Transverse colon (tissue), 4 donors: ENCODE data around the gene PRKAG3. TPM values are rescaled to one million over a fixed set of nuclear protein-coding genes. Genes with fewer than 3 reads are reported as not detected.

Source experiments
- DNase-seq: peaks from one replicate; pipeline ENCODE4 v3.0.0-alpha.2; 2019
- H3K27ac ChIP-seq, 4 donors: fragments of 200-600 bp; sonication (generic); 2 replicates each; pipeline ENCODE4 v1.5.1; 2016 to 2018; ENCODE audit warnings: inconsistent platforms in 4 of 4
- H3K27me3 ChIP-seq: fragments of 200-600 bp; sonication (generic); 2 replicates; pipeline ENCODE4 v1.5.1; 2017; ENCODE audit warnings: inconsistent platforms
- H3K36me3 ChIP-seq, 4 donors: fragments of 200-600 bp; sonication (generic); 2 replicates each; pipeline ENCODE4 v1.5.1; 2017 to 2019; ENCODE audit warnings: inconsistent platforms in 4 of 4
- H3K4me1 ChIP-seq, 4 donors: fragments of 200-600 bp; sonication (generic); 2 replicates each; pipeline ENCODE4 v1.5.1; 2017 to 2020; ENCODE audit warnings: inconsistent platforms in 4 of 4
- H3K4me3 ChIP-seq, 4 donors: fragments of 200-600 bp; sonication (generic); 1 replicate in 1 of 4; 2 replicates in 3 of 4; pipeline versions ENCODE4 v1.5.1 to v1.6.1; 2017 to 2019; ENCODE audit warnings: inconsistent platforms in 4 of 4
- H3K9me3 ChIP-seq, 2 donors: fragments of 200-600 bp; sonication (generic); 2 replicates each; pipeline ENCODE4 v1.5.1; 2017 to 2019; ENCODE audit warnings: inconsistent platforms in 2 of 2
- EP300 ChIP-seq: sonication (generic); formaldehyde crosslinking; IDR thresholded peaks from one replicate; pipeline ENCODE4 v1.6.1; 2017; ENCODE audit warnings: antibody characterized with exemption, low read depth
- POLR2A ChIP-seq: fragments of 450-650 bp; IDR thresholded peaks from one replicate; pipeline ENCODE4 v1.6.1; 2016; ENCODE audit warnings: antibody characterized with exemption, mild to moderate bottlenecking, moderate library complexity
- POLR2AphosphoS5 ChIP-seq, 3 donors: sonication (generic); formaldehyde crosslinking; IDR thresholded peaks; one replicate each; pipeline ENCODE4 v1.6.1; 2016; ENCODE audit warnings: antibody characterized with exemption in 3 of 3
- WGBS, 2 donors: methylation state at CpG; one replicate each; pipeline ENCODE4 v1.1.5; 2018; ENCODE audit warnings: low coverage in 1 of 2; 5-methylcytosine and 5-hydroxymethylcytosine counted together
- in situ Hi-C, 4 donors: fragments of 200-750 bp; cut with MboI; loops; one replicate each; pipeline versions ENCODE4 v1.15.0 to v1.15.1; 2017; ENCODE audit warnings: low sequenced_read_pairs in 3 of 4, low pct_ligation_motif_present in 1 of 4, low pct_unique_long_range_greater_than_20kb in 1 of 4
- intact Hi-C: fragments of 100-400 bp; cut with DNase I; formaldehyde crosslinking; loops from one replicate; pipeline ENCODE4 v1.15.1; 2023; ENCODE audit warnings: low total_unique reads
- total RNA-seq, 4 donors: library from RNA; depleted of rRNA; stranded (reverse); fragments of >200 nt; gene quantifications; one replicate each; pipeline ENCODE4 v1.1.0, GENCODE V29; 2016
- TF ChIP-seq, protein P1 (sequence below), 5 experiments: fragments of 200-600 bp in 3 of 5; fragments of 450-650 bp in 2 of 5; sonication (generic) in 3 of 5; IDR thresholded peaks; 1 replicate in 2 of 5; 2 replicates in 3 of 5; pipeline ENCODE4 v1.5.1; 2016 to 2017; ENCODE audit warnings: antibody characterized with exemption in 5 of 5, inconsistent platforms in 3 of 5, mild to moderate bottlenecking in 2 of 5, moderate library complexity in 1 of 5

Gene PRKAG3
- total RNA-seq, 4 donors from 2014 or later, result not detected

DNA sequence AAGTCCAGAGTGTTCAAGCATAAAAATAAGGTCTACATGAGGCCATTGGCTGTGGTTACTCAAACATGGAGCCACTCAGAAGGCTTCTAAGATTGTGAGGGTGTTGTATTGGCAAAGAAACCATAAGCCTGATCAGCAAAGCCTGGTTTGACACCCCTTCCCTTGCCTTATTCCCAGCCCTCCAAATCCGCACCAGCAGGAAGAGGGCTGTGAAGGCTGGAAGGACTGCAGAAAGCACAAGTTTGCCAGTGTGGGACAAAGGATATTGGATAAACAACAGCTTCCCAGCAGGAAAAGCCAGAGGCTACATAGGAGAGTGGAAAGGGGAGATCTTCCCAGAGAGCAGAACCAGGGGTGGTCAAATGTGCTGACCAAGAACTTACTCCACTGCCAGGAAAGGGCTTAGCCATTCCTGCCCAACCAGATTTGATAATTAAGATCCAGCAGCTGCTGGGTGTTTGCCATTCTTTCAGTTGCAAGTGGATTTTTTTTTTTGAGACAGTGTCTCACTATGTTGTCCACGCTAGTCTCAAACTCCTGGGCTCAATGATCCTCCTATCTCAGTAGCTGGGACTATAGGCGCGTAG lies 1.5 kb upstream of the PRKAG3 start:
- no peak overlapping the region for H3K27ac ChIP-seq
- no peak for DNase-seq
- intact Hi-C loops, result no loop called here
- H3K4me3 ChIP-seq, result no peak overlapping the region
- WGBS, 2 donors, result 74% methylated on average over 4 of the region's 4 CpGs; no CpG with 5 or more reads in 1 of the 2 donors
- H3K27me3 ChIP-seq, result peaks cover 47% of the 10 kb centered on the region
- H3K9me3 ChIP-seq, result peaks cover 5 to 6% of the 10 kb centered on the region in 2 donors
- no peaks in the 10 kb centered on the region for H3K4me1 ChIP-seq
- TF ChIP-seq, protein P1, sequence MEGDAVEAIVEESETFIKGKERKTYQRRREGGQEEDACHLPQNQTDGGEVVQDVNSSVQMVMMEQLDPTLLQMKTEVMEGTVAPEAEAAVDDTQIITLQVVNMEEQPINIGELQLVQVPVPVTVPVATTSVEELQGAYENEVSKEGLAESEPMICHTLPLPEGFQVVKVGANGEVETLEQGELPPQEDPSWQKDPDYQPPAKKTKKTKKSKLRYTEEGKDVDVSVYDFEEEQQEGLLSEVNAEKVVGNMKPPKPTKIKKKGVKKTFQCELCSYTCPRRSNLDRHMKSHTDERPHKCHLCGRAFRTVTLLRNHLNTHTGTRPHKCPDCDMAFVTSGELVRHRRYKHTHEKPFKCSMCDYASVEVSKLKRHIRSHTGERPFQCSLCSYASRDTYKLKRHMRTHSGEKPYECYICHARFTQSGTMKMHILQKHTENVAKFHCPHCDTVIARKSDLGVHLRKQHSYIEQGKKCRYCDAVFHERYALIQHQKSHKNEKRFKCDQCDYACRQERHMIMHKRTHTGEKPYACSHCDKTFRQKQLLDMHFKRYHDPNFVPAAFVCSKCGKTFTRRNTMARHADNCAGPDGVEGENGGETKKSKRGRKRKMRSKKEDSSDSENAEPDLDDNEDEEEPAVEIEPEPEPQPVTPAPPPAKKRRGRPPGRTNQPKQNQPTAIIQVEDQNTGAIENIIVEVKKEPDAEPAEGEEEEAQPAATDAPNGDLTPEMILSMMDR (IDR thresholded peaks at IDR 0.05), result no peak
- TF ChIP-seq POLR2A, result no peak
- H3K36me3 ChIP-seq, result peaks cover 0 to 1% (median 0%) of the 10 kb centered on the region in 4 donors
- in situ Hi-C loops, result loop anchor here (10.0 to 25.0 kb wide), 4 partner anchors 96 to 121 kb away; partner anchors contain the start of gene TTLL4 (in 1 of the 4)

DNA sequence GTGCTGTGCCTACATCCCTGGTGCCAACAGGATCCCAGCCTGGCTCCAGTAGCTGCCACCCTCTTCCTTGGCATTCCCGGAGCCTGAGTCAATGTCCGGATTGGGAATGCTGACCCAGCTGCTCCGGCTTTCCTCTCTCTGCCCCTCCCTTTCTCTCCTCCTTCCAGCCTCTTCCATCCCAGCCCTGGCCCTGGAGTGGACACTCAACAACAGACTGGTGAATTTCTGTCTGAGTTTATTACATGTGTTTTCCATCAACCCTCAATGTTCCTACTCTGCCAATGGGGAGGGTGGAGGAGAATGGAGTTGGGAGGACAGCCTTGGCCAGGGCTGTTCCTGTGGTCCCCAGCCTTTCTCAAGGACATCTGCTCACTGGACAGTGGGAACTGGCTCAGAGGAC lies 917 bp upstream of the PRKAG3 start:
- TF ChIP-seq POLR2AphosphoS5 (IDR thresholded peaks at IDR 0.05) (no peak), EP300 (no peak), POLR2A (no peak)
- TF ChIP-seq, protein P1 (IDR thresholded peaks at IDR 0.05), result no peak
- Histone ChIP-seq H3K36me3 (peaks cover 0 to 1% (median 0%) of the 10 kb centered on the region in 4 donors), H3K4me1 (no peaks in the 10 kb centered on the region), H3K4me3 (no peak overlapping the region), H3K27me3 (peaks cover 45% of the 10 kb centered on the region), H3K27ac (no peak overlapping the region), H3K9me3 (peaks cover 3 to 5% of the 10 kb centered on the region in 2 donors)
- intact Hi-C loops, result no loop called here
- 66 to 80% methylated on average over 1 to 3 of the region's 3 CpGs for WGBS, 2 donors
- no peak for DNase-seq
- in situ Hi-C loops, result loop anchor here (10.0 to 25.0 kb wide), 4 partner anchors 95 to 120 kb away; partner anchors contain the start of gene TTLL4 (in 1 of the 4)

DNA sequence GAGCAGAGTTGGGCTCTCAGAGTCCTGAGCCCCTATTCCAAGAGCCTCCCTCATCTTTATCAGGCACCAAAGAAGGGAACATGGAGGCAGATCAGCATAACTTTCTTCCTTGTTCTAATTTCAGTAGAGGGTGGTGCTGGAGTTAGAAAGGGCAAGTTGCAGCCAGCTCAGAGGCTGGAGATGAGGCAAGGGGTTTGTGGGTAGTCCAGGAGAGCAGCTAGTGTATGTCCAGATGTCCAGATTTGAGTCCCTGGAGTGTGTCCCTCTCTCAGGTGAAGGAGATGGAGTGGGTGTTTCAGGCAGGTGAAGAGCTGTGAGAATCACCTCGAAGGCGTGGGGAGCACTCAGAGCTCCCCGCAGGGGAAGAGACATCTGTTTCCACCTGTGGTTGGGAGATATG lies 478 bp upstream of the PRKAG3 start:
- Histone ChIP-seq H3K27ac (no peak overlapping the region), H3K4me3 (no peak overlapping the region), H3K4me1 (no peaks in the 10 kb centered on the region), H3K9me3 (peaks cover 0 to under 1% of the 10 kb centered on the region in 2 donors), H3K27me3 (peaks cover 40% of the 10 kb centered on the region), H3K36me3 (no peaks in the 10 kb centered on the region)
- in situ Hi-C loops, result loop anchor here (10.0 to 25.0 kb wide), 4 partner anchors 95 to 120 kb away; partner anchors contain the start of gene TTLL4 (in 1 of the 4)
- no peak for DNase-seq
- 80% methylated on average over 3 of the region's 3 CpGs; no CpG with 5 or more reads in 1 of the 2 donors for WGBS, 2 donors
- TF ChIP-seq EP300 (no peak), POLR2AphosphoS5 (IDR thresholded peaks at IDR 0.05) (no peak), POLR2A (no peak)
- TF ChIP-seq, protein P1 (IDR thresholded peaks at IDR 0.05), result no peak
- intact Hi-C loops, result no loop called here

DNA sequence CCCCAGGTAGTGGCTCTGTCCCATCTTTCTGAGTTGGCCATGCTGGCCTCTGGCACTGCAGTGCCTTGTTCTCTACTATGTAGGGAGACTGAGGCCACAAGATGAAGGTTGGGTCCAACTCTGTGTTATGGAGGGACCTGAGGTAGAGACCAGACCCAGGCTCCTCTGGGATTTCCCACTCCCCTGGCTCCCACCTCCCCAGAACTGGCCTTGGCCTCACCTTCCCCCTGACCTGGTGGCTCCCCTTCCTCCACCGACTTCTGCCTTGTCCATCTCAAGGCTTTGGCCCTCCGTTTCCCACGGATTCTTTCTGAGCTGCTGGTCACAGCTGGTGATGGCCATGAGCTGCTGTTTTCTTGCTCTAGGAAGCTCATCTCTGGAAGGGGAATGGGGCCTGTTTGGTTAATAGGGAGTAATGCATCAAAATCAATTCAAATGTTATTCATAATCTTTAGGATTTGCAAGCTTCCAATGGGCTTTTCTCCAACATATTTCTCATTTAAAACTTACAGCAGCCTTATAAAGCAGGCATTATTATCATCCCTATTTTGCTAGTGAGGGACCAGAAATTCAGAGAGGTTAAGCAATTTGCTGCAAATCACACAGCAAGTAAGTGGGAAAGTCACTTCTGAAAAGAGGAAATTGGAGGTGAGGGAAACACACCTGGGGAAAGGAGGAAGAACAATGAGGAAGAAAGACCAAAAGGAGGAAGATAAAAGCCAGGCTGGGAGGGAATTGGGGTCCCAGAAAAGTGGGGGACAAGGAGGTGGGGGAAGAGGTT lies 887 bp downstream of the PRKAG3 start:
- Histone ChIP-seq H3K4me1 (no peaks in the 10 kb centered on the region), H3K27ac (no peak overlapping the region), H3K36me3 (no peaks in the 10 kb centered on the region), H3K27me3 (peaks cover 27% of the 10 kb centered on the region), H3K4me3 (no peak overlapping the region), H3K9me3 (no peaks in the 10 kb centered on the region)
- WGBS, 2 donors, result 68 to 79% methylated on average over 3 of the region's 3 CpGs
- in situ Hi-C loops, result loop anchor here (10.0 to 25.0 kb wide), 4 partner anchors 93 to 118 kb away; partner anchors contain the start of gene TTLL4 (in 1 of the 4)
- DNase-seq, result no peak
- intact Hi-C loops, result no loop called here
- TF ChIP-seq, protein P1 (IDR thresholded peaks at IDR 0.05), result no peak
- no peak for TF ChIP-seq POLR2AphosphoS5 (IDR thresholded peaks at IDR 0.05)
- no peak for TF ChIP-seq EP300
- TF ChIP-seq POLR2A, result no peak
